ENCODE results near the gene PHF1.

PHF1 gene

GRCh38 chr6:33417903-33418689 lies 7.3 kb downstream of the PHF1 start, which contains the start of gene CUTA:
TSS of gene CUTA (minus strand) at chr6:33418107. CDS start at chr6:33418000, 107 bp downstream.
- peak; percentile 98 for DNase-seq
- ATAC-seq, result peak; percentile 87

- DNase-seq (peak; percentile 74), ATAC-seq (peak; percentile 14)
Measured at GRCh38 chr6:33418690-33419291, 8.0 kb downstream of the PHF1 start.

GRCh38 chr6:33419580-33420490 lies 9.0 kb downstream of the PHF1 start, which contains the start of gene SYNGAP1:
TSS of gene SYNGAP1 (plus strand) at chr6:33420065. CDS start at chr6:33420265, 200 bp downstream.
- no peak for ATAC-seq
- peak; percentile 67 for DNase-seq

GRCh38 chr6:33420491-33421343 lies 9.9 kb downstream of the PHF1 start:
- DNase-seq (no peak), ATAC-seq (no peak)

- ATAC-seq, result no peak
- no peak for DNase-seq
Measured at GRCh38 chr6:33421344-33421643, 10.5 kb downstream of the PHF1 start.

- ATAC-seq, result no peak
Measured at GRCh38 chr6:33423777-33424176, 13.0 kb downstream of the PHF1 start.

GRCh38 chr6:33424855-33425667 lies 14.2 kb downstream of the PHF1 start:
- DNase-seq, result no peak
- ATAC-seq, result no peak

More at GRCh38 chr6:33423777-33424176, 13.0 kb downstream of the PHF1 start:
- DNase-seq, result no peak

- ATAC-seq, result peak; percentile 59
- DNase-seq, result peak; percentile 92
Measured at GRCh38 chr6:33425668-33426577, 15.1 kb downstream of the PHF1 start.

GRCh38 chr6:33426590-33427511 lies 16.0 kb downstream of the PHF1 start:
- ATAC-seq (peak; percentile 16), DNase-seq (no peak)

- DNase-seq (peak; percentile 72), ATAC-seq (no peak)
Measured at GRCh38 chr6:33427585-33428223, 16.9 kb downstream of the PHF1 start.

GRCh38 chr6:33428224-33428965 lies 17.6 kb downstream of the PHF1 start:
- DNase-seq (peak; percentile 51), ATAC-seq (peak; percentile 24)

- no peak for ATAC-seq
Measured at GRCh38 chr6:33428966-33429749, 18.3 kb downstream of the PHF1 start.

GRCh38 chr6:33429750-33430052 lies 18.9 kb downstream of the PHF1 start:
- no peak for ATAC-seq

More at GRCh38 chr6:33428966-33429749, 18.3 kb downstream of the PHF1 start:
- DNase-seq, result no peak

GRCh38 chr6:33430334-33430733 lies 19.5 kb downstream of the PHF1 start:
- DNase-seq, result no peak
- no peak for ATAC-seq

More at GRCh38 chr6:33429750-33430052, 18.9 kb downstream of the PHF1 start:
- DNase-seq, result no peak

GRCh38 chr6:33430991-33431879 lies 20.4 kb downstream of the PHF1 start:
- ATAC-seq (peak; percentile 72), DNase-seq (peak; percentile 87)
